Glutamatergic neuron (in vitro differentiated cells): ENCODE data around the gene LRRC30. TPM values are rescaled to one million over a fixed set of nuclear protein-coding genes. Genes with fewer than 3 reads are reported as not detected.
"Not testable (repeated sequence)": the region's sequence is repeated elsewhere in the genome, so short reads cannot be mapped to it uniquely, and the experiment has no call there.

Experiments
- DNase-seq: peaks from one replicate; pipeline ENCODE4 v3.0.0; 2022
- H3K27ac Mint-ChIP-seq: one replicate; pipeline ENCODE4 v1.8.0; 2020; ENCODE audit warnings: mild to moderate bottlenecking, mixed read lengths, inconsistent platforms; ENCODE audit not compliant: unreplicated experiment
- H3K27me3 Mint-ChIP-seq: one replicate; pipeline ENCODE4 v1.8.0; 2020; ENCODE audit warnings: mild to moderate bottlenecking, moderate library complexity, mixed read lengths, inconsistent platforms; ENCODE audit not compliant: unreplicated experiment
- H3K36me3 Mint-ChIP-seq: one replicate; pipeline ENCODE4 v1.8.0; 2020; ENCODE audit warnings: mild to moderate bottlenecking, mixed read lengths, inconsistent platforms; ENCODE audit not compliant: unreplicated experiment
- H3K4me1 Mint-ChIP-seq: one replicate; pipeline ENCODE4 v1.8.0; 2020; ENCODE audit warnings: mild to moderate bottlenecking, low read depth, mixed read lengths, inconsistent platforms; ENCODE audit not compliant: unreplicated experiment
- H3K4me3 Mint-ChIP-seq: one replicate; pipeline ENCODE4 v1.8.0; 2020; ENCODE audit warnings: mild to moderate bottlenecking, mixed read lengths, inconsistent platforms; ENCODE audit not compliant: unreplicated experiment
- H3K9me3 Mint-ChIP-seq: one replicate; pipeline ENCODE4 v1.8.0; 2020; ENCODE audit warnings: mild to moderate bottlenecking, moderate library complexity, mixed read lengths, inconsistent platforms; ENCODE audit not compliant: unreplicated experiment
- total RNA-seq: library from RNA; stranded (reverse); fragmentation: NEBNext Ultra II Directional; extraction: Animal tissue kit (Norgen Biotek cat#: 25700); gene quantifications from one replicate; pipeline ENCODE4 v1.2.1, GENCODE V29; 2021; ENCODE audit not compliant: unreplicated experiment
- TF ChIP-seq, protein P1 (sequence below): fragments of 200-600 bp; sonication (generic); IDR thresholded peaks from one replicate; pipeline ENCODE4 v1.5.0; 2021; ENCODE audit not compliant: partially characterized antibody, unreplicated experiment

Gene LRRC30
- total RNA-seq, 1 donor from 2014 or later: not detected

DNA sequence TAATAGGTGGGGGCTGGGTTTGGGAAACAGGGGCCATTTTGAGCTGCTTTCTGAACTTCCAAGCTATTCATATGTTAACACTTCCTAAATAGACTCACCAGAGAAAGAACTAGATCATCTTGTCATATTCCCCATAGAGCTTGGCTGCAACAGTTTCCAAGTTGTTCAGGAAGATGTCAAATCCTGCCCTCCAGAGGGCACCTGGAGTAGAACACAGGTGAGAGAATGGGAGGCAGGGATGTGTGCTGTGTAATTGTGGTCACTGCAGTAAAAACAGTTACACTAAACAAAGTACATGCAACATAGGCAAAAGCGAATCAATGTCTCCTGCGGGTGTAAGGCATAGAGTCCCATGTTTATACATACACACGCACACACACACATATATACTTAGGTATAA lies 34.5 kb upstream of the LRRC30 start:
- H3K4me1 Mint-ChIP-seq: peaks cover 10% of the 10 kb centered on the region
- H3K4me3 Mint-ChIP-seq: no peak overlapping the region
- H3K27me3 Mint-ChIP-seq: peaks cover 2% of the 10 kb centered on the region
- H3K36me3 Mint-ChIP-seq: no peaks in the 10 kb centered on the region
- H3K27ac Mint-ChIP-seq: no peak overlapping the region
- TF ChIP-seq, protein P1, sequence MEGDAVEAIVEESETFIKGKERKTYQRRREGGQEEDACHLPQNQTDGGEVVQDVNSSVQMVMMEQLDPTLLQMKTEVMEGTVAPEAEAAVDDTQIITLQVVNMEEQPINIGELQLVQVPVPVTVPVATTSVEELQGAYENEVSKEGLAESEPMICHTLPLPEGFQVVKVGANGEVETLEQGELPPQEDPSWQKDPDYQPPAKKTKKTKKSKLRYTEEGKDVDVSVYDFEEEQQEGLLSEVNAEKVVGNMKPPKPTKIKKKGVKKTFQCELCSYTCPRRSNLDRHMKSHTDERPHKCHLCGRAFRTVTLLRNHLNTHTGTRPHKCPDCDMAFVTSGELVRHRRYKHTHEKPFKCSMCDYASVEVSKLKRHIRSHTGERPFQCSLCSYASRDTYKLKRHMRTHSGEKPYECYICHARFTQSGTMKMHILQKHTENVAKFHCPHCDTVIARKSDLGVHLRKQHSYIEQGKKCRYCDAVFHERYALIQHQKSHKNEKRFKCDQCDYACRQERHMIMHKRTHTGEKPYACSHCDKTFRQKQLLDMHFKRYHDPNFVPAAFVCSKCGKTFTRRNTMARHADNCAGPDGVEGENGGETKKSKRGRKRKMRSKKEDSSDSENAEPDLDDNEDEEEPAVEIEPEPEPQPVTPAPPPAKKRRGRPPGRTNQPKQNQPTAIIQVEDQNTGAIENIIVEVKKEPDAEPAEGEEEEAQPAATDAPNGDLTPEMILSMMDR: no peak
- no peak for DNase-seq
- peaks cover 3% of the 10 kb centered on the region for H3K9me3 Mint-ChIP-seq

DNA sequence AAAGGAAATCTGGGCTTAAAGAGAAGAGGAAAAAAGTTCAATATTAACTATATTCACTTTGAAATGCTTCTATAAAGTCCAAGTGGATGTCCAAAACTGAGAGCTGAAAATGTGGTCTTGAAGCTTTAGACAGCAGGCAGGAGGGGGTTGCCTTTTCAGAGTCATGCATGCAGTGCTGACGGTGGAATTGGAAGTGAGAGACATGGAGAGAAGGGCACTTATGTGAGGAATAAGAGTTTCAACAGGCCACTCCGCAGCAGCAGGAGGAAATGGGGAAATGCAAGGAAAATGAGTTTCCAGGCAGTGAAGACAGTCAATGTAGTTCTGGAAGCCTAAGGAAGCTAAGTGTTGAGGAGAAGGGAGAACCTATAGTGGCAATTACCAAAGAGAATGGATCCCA lies 33.0 kb upstream of the LRRC30 start:
- no peaks in the 10 kb centered on the region for H3K36me3 Mint-ChIP-seq
- H3K4me3 Mint-ChIP-seq: no peak overlapping the region
- peaks cover 4% of the 10 kb centered on the region for H3K27me3 Mint-ChIP-seq
- TF ChIP-seq, protein P1: no peak
- H3K9me3 Mint-ChIP-seq: peaks cover 7% of the 10 kb centered on the region
- no peak for DNase-seq
- no peak overlapping the region for H3K27ac Mint-ChIP-seq
- peaks cover 17% of the 10 kb centered on the region for H3K4me1 Mint-ChIP-seq

GRCh38 chr18:7198326-7198725 lies 32.6 kb upstream of the LRRC30 start:
- TF ChIP-seq, protein P1: no peak
- peaks cover 8% of the 10 kb centered on the region for H3K9me3 Mint-ChIP-seq
- no peaks in the 10 kb centered on the region for H3K36me3 Mint-ChIP-seq
- H3K27me3 Mint-ChIP-seq: peaks cover 4% of the 10 kb centered on the region
- H3K4me1 Mint-ChIP-seq: peaks cover 20% of the 10 kb centered on the region
- no peak overlapping the region for H3K27ac Mint-ChIP-seq
- no peak overlapping the region for H3K4me3 Mint-ChIP-seq
- DNase-seq: no peak

GRCh38 chr18:7201096-7201495 lies 29.8 kb upstream of the LRRC30 start:
- Mint-ChIP-seq H3K36me3 (no peaks in the 10 kb centered on the region), H3K4me1 (peaks cover 16% of the 10 kb centered on the region), H3K27me3 (peaks cover 4% of the 10 kb centered on the region), H3K9me3 (peaks cover 7% of the 10 kb centered on the region), H3K27ac (peak overlapping the region; percentile 17), H3K4me3 (no peak overlapping the region)
- TF ChIP-seq, protein P1: no peak
- DNase-seq: no peak

GRCh38 chr18:7202169-7202568 lies 28.7 kb upstream of the LRRC30 start:
- peaks cover 21% of the 10 kb centered on the region for H3K4me1 Mint-ChIP-seq
- TF ChIP-seq, protein P1: no peak
- peaks cover 7% of the 10 kb centered on the region for H3K9me3 Mint-ChIP-seq
- H3K36me3 Mint-ChIP-seq: no peaks in the 10 kb centered on the region
- peak overlapping the region; percentile 90 for H3K27ac Mint-ChIP-seq
- DNase-seq: peak; percentile 52
- H3K27me3 Mint-ChIP-seq: peaks cover 4% of the 10 kb centered on the region
- H3K4me3 Mint-ChIP-seq: peak overlapping the region; percentile 20

- not testable (repeated sequence) for DNase-seq, H3K4me3 Mint-ChIP-seq, H3K27me3 Mint-ChIP-seq, H3K36me3 Mint-ChIP-seq, H3K9me3 Mint-ChIP-seq, H3K27ac Mint-ChIP-seq
- peaks cover 24% of the 10 kb centered on the region for H3K4me1 Mint-ChIP-seq
Measured at GRCh38 chr18:7203601-7204000, 27.3 kb upstream of the LRRC30 start.
